Measurements from ENCODE around the gene MAK.
"Not testable (repeated sequence)": the region's sequence is repeated elsewhere in the genome, so short reads cannot be mapped to it uniquely, and the experiment has no call there.

Gene MAK

GRCh38 chr6:10791673-10792072, 46.7 kb downstream of the MAK start:
- no peak for DNase-seq (ENCODE audit: low read depth in 2 of 2)

- no peak for DNase-seq (ENCODE audit: low read depth in 2 of 2)
Observed at GRCh38 chr6:10779076-10779475, 59.3 kb downstream of the MAK start.

GRCh38 chr6:10778230-10778629, 60.1 kb downstream of the MAK start:
- no peak for DNase-seq (ENCODE audit: low read depth in 2 of 2)

- DNase-seq (ENCODE audit: low read depth in 2 of 2): no peak
Observed at GRCh38 chr6:10771371-10771894, 66.9 kb downstream of the MAK start.

GRCh38 chr6:10769419-10769818, 68.9 kb downstream of the MAK start:
- no peak for DNase-seq (ENCODE audit: low read depth in 2 of 2)

- DNase-seq (ENCODE audit: low read depth in 2 of 2): no peak
Observed at GRCh38 chr6:10763006-10763405, 75.3 kb downstream of the MAK start.

- no peak for DNase-seq (ENCODE audit: low read depth in 2 of 2)
Observed at GRCh38 chr6:10759884-10760329, 78.4 kb downstream of the MAK start.

GRCh38 chr6:10759312-10759839, 79.0 kb downstream of the MAK start:
- DNase-seq (ENCODE audit: low read depth in 2 of 2): no peak

GRCh38 chr6:10756085-10756484, 82.3 kb downstream of the MAK start:
- no peak for DNase-seq (ENCODE audit: low read depth in 2 of 2)

GRCh38 chr6:10751757-10752156, 86.6 kb downstream of the MAK start:
- DNase-seq (ENCODE audit: low read depth in 2 of 2): peak in 1 of 2 donors; percentile 23

GRCh38 chr6:10750568-10750967, 87.8 kb downstream of the MAK start:
- not testable (repeated sequence) for DNase-seq (ENCODE audit: low read depth in 2 of 2)

- no peak for DNase-seq (ENCODE audit: low read depth in 2 of 2)
Observed at GRCh38 chr6:10749734-10750133, 88.6 kb downstream of the MAK start.

- peak; percentile 96 to 99 for DNase-seq (ENCODE audit: low read depth in 2 of 2)
Observed at GRCh38 chr6:10747251-10747972, 90.9 kb downstream of the MAK start, which contains the start of gene TMEM14B. Gene TMEM14B (plus strand): TSS chr6:10747805. CDS start chr6:10749246, 1,441 bp downstream.

- DNase-seq (ENCODE audit: low read depth in 2 of 2): no peak
Observed at GRCh38 chr6:10746915-10747250, 91.5 kb downstream of the MAK start.

GRCh38 chr6:10745116-10745515, 93.2 kb downstream of the MAK start:
- no peak for DNase-seq (ENCODE audit: low read depth in 2 of 2)

- no peak for DNase-seq (ENCODE audit: low read depth in 2 of 2)
Observed at GRCh38 chr6:10743515-10743914, 94.8 kb downstream of the MAK start.

- DNase-seq (ENCODE audit: low read depth in 2 of 2): no peak
Observed at GRCh38 chr6:10742251-10742650, 96.1 kb downstream of the MAK start.

GRCh38 chr6:10741643-10742042, 96.7 kb downstream of the MAK start:
- DNase-seq (ENCODE audit: low read depth in 2 of 2): not testable (repeated sequence)

- no peak for DNase-seq (ENCODE audit: low read depth in 2 of 2)
Observed at GRCh38 chr6:10740061-10740460, 98.3 kb downstream of the MAK start.

- no peak for DNase-seq (ENCODE audit: low read depth in 2 of 2)
Observed at GRCh38 chr6:10736731-10737130, 101.6 kb downstream of the MAK start.

GRCh38 chr6:10733863-10734262, 104.5 kb downstream of the MAK start:
- DNase-seq (ENCODE audit: low read depth in 2 of 2): no peak

GRCh38 chr6:10733151-10733715, 105.1 kb downstream of the MAK start:
- peak; percentile 39 to 40 for DNase-seq (ENCODE audit: low read depth in 2 of 2)

- no peak for DNase-seq (ENCODE audit: low read depth in 2 of 2)
Observed at GRCh38 chr6:10730254-10730653, 108.1 kb downstream of the MAK start.

Measured in stimulated activated CD8-positive, alpha-beta memory T cell treated with anti-CD3 and anti-CD28 coated beads, Interleukin-7, amount 100 ng/mL, for 4 hours (primary cell).